ENCODE measurements around the gene MNT.

- TF ChIP-seq EZH2 (IDR thresholded peaks at IDR 0.05; ENCODE audit: low read depth, unreplicated experiment), result no peak
- TF ChIP-seq CTCF (conservative IDR thresholded peaks at IDR 0.05; ENCODE audit: low read depth in 2 of 2), result no peak
- no peak for TF ChIP-seq POLR2AphosphoS5 (IDR thresholded peaks at IDR 0.05; ENCODE audit: low read depth)
- TF ChIP-seq ZNF331 (CRISPR knock-in tag; IDR thresholded peaks at IDR 0.05; ENCODE audit: low read depth), result no peak
- TF ChIP-seq NANOG (IDR thresholded peaks at IDR 0.05; ENCODE audit: borderline replicate concordance), result no peak
- TF ChIP-seq EZH2phosphoT487 (IDR thresholded peaks at IDR 0.05; ENCODE audit: unreplicated experiment), result no peak
- TF ChIP-seq ZNF114 (CRISPR knock-in tag; IDR thresholded peaks at IDR 0.05), result no peak
- TF ChIP-seq CREB1 (CRISPR knock-in tag; IDR thresholded peaks at IDR 0.05; ENCODE audit: low read depth), result no peak
Observed at GRCh38 chr17:2427215-2427614, 26.4 kb upstream of the MNT start.
